ENCODE data around the gene ACSF2. TPM values are rescaled to one million over a fixed set of nuclear protein-coding genes. Genes with fewer than 3 reads are reported as not detected.

Gene ACSF2
- total RNA-seq, 1 experiment from 2014 or later: 12.2 TPM

- no peak for DNase-seq
- Histone ChIP-seq H3K4me1 (ENCODE audit: insufficient read depth, low read length) (no peaks in the 10 kb centered on the region), H2BK12ac (ENCODE audit: insufficient read length, low read depth, low read length) (no peak overlapping the region), H4K20me1 (ENCODE audit: control insufficient read depth, insufficient read depth, insufficient read length) (no peaks in the 10 kb centered on the region), H2BK20ac (ENCODE audit: low read depth, low read length, poor library complexity, severe bottlenecking) (no peak overlapping the region), H3K4ac (ENCODE audit: low read depth, low read length) (no peak overlapping the region), H3K56ac (ENCODE audit: insufficient read length, low read depth, low read length) (no peak overlapping the region), H4K8ac (replicated peaks; ENCODE audit: insufficient read length, low read depth, low read length) (no peak overlapping the region), H2BK120ac (ENCODE audit: low read depth, low read length, poor library complexity, severe bottlenecking) (no peak overlapping the region), H3K18ac (ENCODE audit: insufficient read length, low read depth, low read length) (no peak overlapping the region), H4K91ac (ENCODE audit: insufficient read length, low read depth, low read length) (no peak overlapping the region), H4K5ac (ENCODE audit: insufficient read length, low read depth, low read length) (no peak overlapping the region), H3K27ac (ENCODE audit: insufficient read length, low read depth, low read length) (no peak overlapping the region), H3K14ac (ENCODE audit: insufficient read depth, low read length) (no peak overlapping the region), H3K23me2 (ENCODE audit: insufficient read length, low read depth, low read length, poor library complexity, severe bottlenecking) (no peaks in the 10 kb centered on the region), H3K9ac (ENCODE audit: extremely low read depth, insufficient read length, low read length) (no peak overlapping the region), H3K79me2 (ENCODE audit: insufficient read depth, low read length) (no peaks in the 10 kb centered on the region), H2AFZ (ENCODE audit: low read length) (no peak overlapping the region), H3K4me2 (ENCODE audit: insufficient read depth, insufficient read length, low read length) (no peak overlapping the region), H3K9me3 (ENCODE audit: control insufficient read depth, low read depth, low read length) (no peaks in the 10 kb centered on the region), H3K23ac (ENCODE audit: insufficient read length, low read depth, low read length) (no peak overlapping the region), H3K27me3 (ENCODE audit: insufficient read depth, low read length) (no peaks in the 10 kb centered on the region), H2BK15ac (ENCODE audit: low read depth, low read length) (no peak overlapping the region), H3K79me1 (ENCODE audit: insufficient read depth, low read depth, low read length, poor library complexity, severe bottlenecking) (no peaks in the 10 kb centered on the region), H2AK5ac (ENCODE audit: insufficient read length, low read length) (no peak overlapping the region), H2BK5ac (ENCODE audit: insufficient read length, low read length) (no peak overlapping the region), H3T11ph (ENCODE audit: low read length) (no peak overlapping the region)
- no peaks in the 10 kb centered on the region for H3K4me1 Mint-ChIP-seq
- H3K27me3 Mint-ChIP-seq (ENCODE audit: low read depth): no peaks in the 10 kb centered on the region
- WGBS (ENCODE audit: extremely low coverage, insufficient read length, low lambda C conversion rate): no CpG with 5 or more reads among the region's 3 CpGs
- H3K9me3 Mint-ChIP-seq: no peaks in the 10 kb centered on the region
- H3K4me3 Mint-ChIP-seq: no peak overlapping the region; a peak in 1 of 5 replicates
- no peak overlapping the region for H3K27ac Mint-ChIP-seq
- peaks cover 48 to 98% (median 87%) of the 10 kb centered on the region in 3 experiments; a peak in 6 of 7 replicates for H3K36me3 Mint-ChIP-seq (ENCODE audit: insufficient read depth in 1 of 3, low read depth in 3 of 3)
- no peak for TF ChIP-seq CTCF (conservative IDR thresholded peaks at IDR 0.05)
Measured at GRCh38 chr17:50388728-50389127, 37.3 kb upstream of the ACSF2 start.
